Activated CD8-positive, alpha-beta memory T cell treated with anti-CD3 and anti-CD28 coated beads, Interleukin-2, amount 50 U/mL, for 48 hours (primary cell): ENCODE data around the gene RBMS3.
"Not testable (repeated sequence)": the region's sequence is repeated elsewhere in the genome, so short reads cannot be mapped to it uniquely, and the experiment has no call there.

Source experiments
- DNase-seq: peaks from one replicate; pipeline ENCODE4 v3.0.0-alpha.2; 2020

Gene RBMS3

DNA sequence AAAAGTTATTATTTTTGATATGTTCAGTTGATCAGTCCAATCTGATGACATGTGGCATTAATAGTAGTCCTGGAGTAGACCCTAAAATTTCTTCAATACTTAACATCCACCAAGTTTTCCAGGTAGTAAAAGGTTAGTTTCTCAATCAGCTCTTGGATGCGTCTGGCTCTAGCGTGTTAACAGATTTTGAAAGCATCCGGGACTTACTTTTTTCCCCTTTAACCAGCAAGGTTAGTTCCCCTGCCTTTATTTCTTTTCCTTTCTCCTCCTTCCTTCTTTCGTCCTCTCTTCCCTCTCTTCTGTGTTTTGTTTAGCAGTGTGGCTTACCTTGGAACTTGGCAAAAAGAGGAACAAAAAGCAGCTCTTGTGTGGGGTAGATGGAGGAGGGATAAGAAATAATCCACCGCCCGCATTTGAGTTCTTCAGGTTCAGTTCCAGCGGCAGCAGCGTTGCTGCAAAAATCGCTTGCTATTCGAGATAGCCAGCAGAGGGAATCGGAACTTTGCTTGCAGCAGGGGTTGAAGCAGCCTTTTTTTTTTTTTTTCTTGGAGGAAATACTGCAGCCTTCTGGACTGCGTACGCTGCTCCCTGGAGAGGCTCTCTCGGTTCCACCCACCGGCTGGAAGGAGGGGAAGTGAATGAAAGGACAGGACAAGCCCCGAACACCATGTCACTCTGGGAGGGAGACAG, at the start of gene RBMS3:
Gene RBMS3 (plus strand): TSS at position 668 of the 690 bp plus-strand sequence.
- no peak for DNase-seq

DNA sequence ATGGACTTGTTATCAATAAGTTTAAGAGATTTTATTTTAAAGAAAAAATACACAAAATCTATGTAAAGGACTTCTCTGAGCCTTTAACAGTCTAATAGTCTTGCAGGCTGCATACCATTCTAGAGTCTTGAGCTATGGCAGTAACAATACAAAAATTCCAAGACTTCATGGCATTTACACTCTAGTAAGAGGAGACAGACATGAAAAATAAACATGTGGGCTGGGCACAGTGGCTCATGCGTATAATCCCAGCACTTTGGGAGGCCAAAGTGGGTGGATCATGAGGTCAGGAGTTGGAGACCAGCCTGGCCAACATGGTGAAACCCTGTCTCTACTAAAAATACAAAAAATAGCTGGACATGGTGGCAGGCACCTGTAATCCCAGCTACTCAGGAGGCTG, 47.7 kb upstream of the RBMS3 start:
- not testable (repeated sequence) for DNase-seq

GRCh38 chr3:29236146-29236840, 44.6 kb upstream of the RBMS3 start:
- no peak for DNase-seq

GRCh38 chr3:29239376-29239775, 41.5 kb upstream of the RBMS3 start:
- DNase-seq, result no peak

- DNase-seq, result no peak
Observed at GRCh38 chr3:29240248-29240647, 40.6 kb upstream of the RBMS3 start.

GRCh38 chr3:29240887-29241286, 40.0 kb upstream of the RBMS3 start:
- no peak for DNase-seq

DNA sequence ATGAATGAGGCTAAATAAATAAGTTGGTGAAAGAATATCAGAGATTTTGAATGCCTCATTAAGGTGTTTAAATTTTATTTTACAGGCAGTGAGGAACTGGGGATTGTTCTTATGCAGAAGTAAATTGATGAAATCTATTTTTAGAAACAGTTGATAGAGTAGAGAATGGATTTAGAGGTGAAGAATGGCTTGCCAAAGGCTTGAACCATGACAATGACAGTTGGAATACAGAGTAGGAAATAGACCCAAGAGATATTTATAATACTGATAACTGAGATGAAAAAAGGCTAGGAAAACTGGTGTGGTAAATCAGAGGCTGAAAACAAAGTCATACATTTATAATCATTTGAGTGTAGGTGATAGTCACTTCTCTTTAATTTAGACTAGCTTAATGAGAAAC, 39.0 kb upstream of the RBMS3 start:
- no peak for DNase-seq

- no peak for DNase-seq
Observed at GRCh38 chr3:29242296-29242695, 38.6 kb upstream of the RBMS3 start.

DNA sequence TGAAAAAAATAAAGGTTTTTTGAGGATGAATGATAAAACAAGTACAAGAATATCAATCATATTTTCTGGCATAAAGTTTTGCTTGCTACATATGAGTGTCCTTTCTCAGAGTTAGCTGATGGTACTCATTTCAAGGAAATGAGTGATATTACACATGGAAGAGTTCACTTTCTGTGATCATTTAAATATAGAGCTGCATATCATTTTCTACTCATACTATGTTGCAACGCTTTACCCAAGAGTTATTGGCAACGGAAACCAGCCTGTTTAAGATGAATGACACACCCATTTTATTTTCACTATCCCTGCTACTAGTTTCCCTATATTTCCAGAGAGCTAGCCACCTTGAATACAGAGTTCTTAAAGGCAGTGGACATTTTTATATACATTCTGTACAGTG, 35.4 kb upstream of the RBMS3 start:
- DNase-seq, result no peak

- no peak for DNase-seq
Observed at GRCh38 chr3:29247088-29247745, 33.7 kb upstream of the RBMS3 start.

DNA sequence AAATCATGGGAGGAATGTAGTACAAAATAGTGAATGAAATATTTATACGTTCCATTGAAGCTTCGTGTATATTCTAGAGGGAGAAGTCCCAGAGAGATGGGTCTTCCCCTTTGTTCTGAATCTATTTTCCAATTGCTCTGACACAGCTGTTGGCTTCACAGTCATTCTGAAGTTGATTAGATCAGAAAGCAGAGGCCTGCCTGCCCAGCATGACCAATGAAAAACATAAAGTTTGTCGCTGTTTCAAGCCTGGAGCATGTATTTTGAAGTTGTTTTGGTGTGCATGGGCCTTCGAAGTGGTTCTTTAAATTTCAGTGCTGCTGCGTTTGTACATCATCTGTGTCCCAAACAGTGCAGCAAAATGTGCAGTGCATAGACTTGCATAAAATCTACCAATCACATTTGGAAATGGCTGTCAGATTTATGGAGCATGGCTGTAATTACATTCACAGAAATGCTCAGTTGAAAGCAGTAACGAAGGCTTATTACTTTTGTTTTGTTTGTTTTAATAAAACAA, 31.0 kb upstream of the RBMS3 start:
- DNase-seq, result no peak

DNA sequence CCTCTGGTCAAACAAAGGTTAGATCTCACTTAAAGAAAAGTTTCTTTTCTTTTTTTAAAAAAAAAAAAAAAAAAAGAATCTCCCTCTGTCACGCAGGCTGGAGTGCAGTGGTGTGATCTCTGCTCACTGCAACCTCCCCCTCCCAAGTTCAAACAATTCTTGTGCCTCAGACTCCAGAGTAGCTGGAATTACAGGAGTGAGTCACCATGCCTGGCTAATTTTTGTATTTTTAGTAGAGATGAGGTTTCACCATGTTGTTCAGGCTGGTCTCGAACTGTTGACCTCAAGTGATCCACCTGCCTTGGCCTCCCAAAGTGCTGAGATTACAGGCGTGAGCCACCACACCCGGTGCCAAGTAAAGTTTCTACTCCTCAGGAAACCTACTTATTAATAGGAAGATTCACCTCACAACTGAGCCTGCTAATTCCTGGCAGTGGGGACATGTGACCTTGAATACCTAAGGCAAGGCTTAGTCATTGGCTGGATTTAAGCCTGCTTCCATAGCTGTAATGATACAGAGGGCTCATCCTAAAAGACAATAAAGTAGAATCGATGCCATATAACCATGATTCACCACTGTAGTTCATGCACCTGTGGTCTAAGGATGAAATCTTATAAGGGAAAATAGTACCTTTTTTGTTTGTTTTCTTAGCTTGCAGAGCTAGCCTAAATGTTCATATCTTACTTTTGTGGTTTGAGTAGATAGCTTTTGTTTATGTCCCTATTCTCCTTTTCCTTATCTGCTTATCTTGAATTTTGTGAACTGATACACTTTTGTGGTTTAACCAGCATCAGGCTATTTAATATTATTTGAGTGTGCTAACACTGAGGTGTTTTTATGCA, 24.8 kb upstream of the RBMS3 start:
- no peak for DNase-seq

DNA sequence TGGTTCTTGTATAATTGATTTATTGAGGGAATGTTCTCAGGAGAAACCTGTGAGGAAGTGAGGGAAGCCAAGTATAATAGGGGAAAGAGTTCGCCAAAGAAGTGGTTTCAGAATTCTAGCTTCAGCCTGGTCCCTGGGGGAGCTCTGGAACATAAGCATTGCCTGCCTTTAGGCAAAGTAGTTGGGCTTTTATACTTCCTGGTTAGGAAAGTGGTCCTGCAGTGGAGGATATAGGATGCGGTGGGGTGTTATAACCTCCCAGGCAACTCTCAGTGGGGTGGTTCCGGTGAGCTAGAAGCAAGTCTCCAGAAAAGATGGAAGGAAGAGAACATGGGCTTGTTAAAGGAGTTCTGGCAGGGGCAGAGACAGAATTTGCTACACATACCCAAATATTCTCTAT, 22.7 kb upstream of the RBMS3 start:
- no peak for DNase-seq

GRCh38 chr3:29261119-29261518, 19.8 kb upstream of the RBMS3 start:
- DNase-seq, result no peak

- DNase-seq, result no peak
Observed at GRCh38 chr3:29263476-29263875, 17.4 kb upstream of the RBMS3 start.

DNA sequence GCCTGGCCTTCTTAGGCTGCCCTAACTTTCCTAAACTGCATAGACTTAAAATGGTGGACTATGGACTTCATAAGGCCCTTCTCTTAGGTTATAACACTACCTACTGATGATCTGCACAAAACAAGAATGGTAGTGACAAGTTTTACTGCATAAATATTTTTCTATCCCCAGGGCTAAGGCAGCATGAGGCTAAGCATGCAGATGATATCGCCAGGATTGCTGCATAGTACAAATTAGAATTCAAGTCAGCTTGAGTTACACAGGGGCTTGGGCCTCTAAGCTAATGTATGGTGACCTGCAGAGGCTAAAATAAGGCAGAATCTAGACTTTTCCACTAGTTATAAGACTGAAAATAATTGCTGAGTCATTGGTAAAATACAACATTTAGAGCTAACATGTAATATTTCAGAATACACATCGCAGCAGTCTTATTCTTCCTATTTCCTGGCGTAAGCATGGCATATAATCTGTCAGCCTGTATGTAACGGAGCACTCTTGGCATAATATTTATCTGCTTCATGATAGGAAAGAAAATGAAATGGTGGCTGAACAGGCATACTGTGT, 15.3 kb upstream of the RBMS3 start:
- DNase-seq, result no peak

GRCh38 chr3:29267226-29267625, 13.6 kb upstream of the RBMS3 start:
- DNase-seq, result no peak

DNA sequence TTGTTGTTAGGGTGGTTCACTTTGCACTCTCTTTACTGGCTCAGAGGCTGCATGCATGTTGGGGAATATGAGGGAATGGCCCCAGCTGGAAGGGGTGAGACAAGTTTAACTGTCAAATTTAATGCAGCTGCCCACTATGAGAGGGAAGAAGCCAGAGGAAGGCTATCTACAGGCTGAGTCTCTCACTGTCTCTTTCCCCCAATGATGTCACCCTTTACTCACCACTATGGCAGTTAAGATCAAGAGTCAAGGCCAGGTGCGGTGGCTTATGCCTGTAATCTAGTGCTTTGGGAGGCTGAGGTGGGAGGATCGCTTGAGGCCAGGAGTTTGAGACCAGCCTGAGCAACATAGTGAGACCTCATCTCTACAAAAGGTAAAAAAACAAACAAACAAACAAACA, 12.2 kb upstream of the RBMS3 start:
- no peak for DNase-seq

- no peak for DNase-seq
Observed at GRCh38 chr3:29270752-29271151, 10.1 kb upstream of the RBMS3 start.

GRCh38 chr3:29271475-29271874, 9.4 kb upstream of the RBMS3 start:
- no peak for DNase-seq

DNA sequence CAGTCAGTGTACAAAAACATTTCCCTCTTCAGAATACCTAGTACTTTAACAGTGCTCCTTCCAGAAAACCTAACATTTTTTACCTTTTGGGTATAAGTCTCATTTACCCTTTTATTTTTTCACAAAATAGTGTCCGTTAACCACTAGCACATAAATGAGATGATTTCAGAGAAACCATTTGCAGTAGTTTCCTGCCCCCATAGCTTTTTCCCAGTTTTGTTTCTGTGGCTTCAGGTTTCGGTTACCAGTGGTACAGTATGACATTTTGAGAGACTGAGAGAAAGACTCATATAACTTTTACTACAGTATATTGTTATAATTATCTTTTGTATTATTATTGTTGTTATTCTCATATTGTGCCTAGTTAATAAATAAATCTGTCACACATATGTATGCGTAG, 6.2 kb upstream of the RBMS3 start:
- no peak for DNase-seq

DNA sequence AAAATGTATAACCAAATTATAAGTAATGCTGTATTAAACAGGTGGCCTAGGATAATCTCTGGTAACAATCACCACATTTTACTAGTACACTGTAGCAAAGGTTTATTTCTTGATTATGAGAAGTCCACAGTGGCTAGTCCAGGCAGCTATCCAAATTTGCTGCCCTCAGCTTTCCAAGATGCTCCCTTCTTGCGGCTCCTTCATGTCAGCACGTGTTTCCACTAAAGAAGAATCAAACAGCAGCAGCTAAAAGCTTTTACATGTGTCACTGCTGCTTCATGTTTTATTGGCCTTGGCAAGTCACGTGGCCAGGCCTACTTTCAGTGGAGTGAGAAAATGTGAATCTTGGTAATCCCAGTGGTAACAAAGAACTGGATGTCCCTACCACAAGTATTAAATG, 5.6 kb upstream of the RBMS3 start:
- DNase-seq, result no peak

- no peak for DNase-seq
Observed at GRCh38 chr3:29277249-29277648, 3.6 kb upstream of the RBMS3 start.
